K562 (cell line): ENCODE data around the gene FAM43B. TPM values are rescaled to one million over a fixed set of nuclear protein-coding genes. Genes with fewer than 3 reads are reported as not detected.

ENCODE experiments used
- CBFA2T2 ChIP-seq: fragments of 450-650 bp; conservative IDR thresholded peaks from 2 replicates; pipeline ENCODE4 v1.6.1; 2017; ENCODE audit warnings: mild to moderate bottlenecking
- DIDO1 ChIP-seq: fragments of 450-650 bp; IDR thresholded peaks from 2 replicates; pipeline ENCODE4 v1.6.1; 2016; ENCODE audit warnings: low read depth, missing biosample characterization, missing genetic modification characterization
- DPF2 ChIP-seq: fragments of 450-650 bp; IDR thresholded peaks from 2 replicates; pipeline ENCODE4 v1.6.1; 2016
- ELF2 ChIP-seq: fragments of 250-450 bp; sonication (Bioruptor Pico); IDR thresholded peaks from 2 replicates; pipeline ENCODE4 v1.5.0; 2021; ENCODE audit warnings: mild to moderate bottlenecking
- KLF16 ChIP-seq: IDR thresholded peaks from 2 replicates; pipeline ENCODE4 v1.6.1; 2016; ENCODE audit warnings: antibody characterized with exemption
- PHB ChIP-seq: fragments of 250-450 bp; sonication (Bioruptor Pico); IDR thresholded peaks from 2 replicates; pipeline ENCODE4 v1.5.0; 2021
- POLR2B ChIP-seq: fragments of 450-650 bp; IDR thresholded peaks from 2 replicates; pipeline ENCODE4 v1.6.1; 2018; ENCODE audit warnings: low read depth; ENCODE audit not compliant: partially characterized antibody
- RBFOX2 ChIP-seq: fragments of 200-400 bp; formaldehyde crosslinking; IDR thresholded peaks from 2 replicates; pipeline ENCODE4 v1.6.1; 2017; ENCODE audit warnings: low read depth, mild to moderate bottlenecking, low read length, moderate library complexity
- SRF ChIP-seq, 2 experiments: fragments of 250-450, 450-650 bp in 1 of 2; sonication (Bioruptor Pico) in 1 of 2; sonication (generic) in 1 of 2; formaldehyde crosslinking; IDR thresholded peaks; 2 replicates each; pipeline versions ENCODE4 v1.5.0 to v1.5.1; 2020 to 2022; ENCODE audit warnings: mild to moderate bottlenecking in 1 of 2, missing genetic modification reagents in 1 of 2
- TCFL5 ChIP-seq: fragments of 250-450 bp; sonication (Bioruptor Pico); conservative IDR thresholded peaks from 2 replicates; pipeline ENCODE4 v1.6.1; 2021; ENCODE audit warnings: mild to moderate bottlenecking, moderate library complexity, matching md5 sums
- TRIM24 ChIP-seq, 2 experiments: fragments of 450-650 bp; IDR thresholded peaks; 2 replicates each; pipeline ENCODE4 v1.6.1; 2016
- ZNF311 ChIP-seq: fragments of 250-450 bp; sonication (Bioruptor Pico); IDR thresholded peaks from 2 replicates; pipeline ENCODE4 v1.4.0; 2020; ENCODE audit warnings: mild to moderate bottlenecking, moderate library complexity
- ZNF583 ChIP-seq: fragments of 250-450 bp; sonication (Bioruptor Pico); IDR thresholded peaks from 2 replicates; pipeline ENCODE4 v1.4.0; 2020
- polyA plus RNA-seq, 8 experiments: library from polyadenylated mRNA; depleted of rRNA in 4 of 8; stranded (reverse) in 5 of 8; unstranded in 3 of 8; fragments of >200 nt; fragmentation: Nextera tagmentation in 2 of 8; fragmentation: Illumina TruSeq in 1 of 8; extraction: Ambion mirVana in 2 of 8; extraction: Trizol in 1 of 8; gene quantifications; 2 replicates each; pipeline versions ENCODE4 v1.2.1 to v1.2.3, GENCODE V29; 2011 to 2014; ENCODE audit warnings: inconsistent platforms in 1 of 8, missing spikeins in 1 of 8
- total RNA-seq, 7 experiments: library from RNA; depleted of rRNA in 6 of 7; stranded (reverse); fragments of >200 nt in 6 of 7; fragmentation: Illumina TruSeq in 2 of 7; extraction: Trizol in 2 of 7; gene quantifications; 2 replicates each; pipeline versions ENCODE4 v1.2.1 to v1.2.3, GENCODE V29; 2011 to 2021; ENCODE audit warnings: low replicate concordance in 1 of 7
- TF ChIP-seq, protein P1 (sequence below): sonication (generic); formaldehyde crosslinking; IDR thresholded peaks from 2 replicates; pipeline ENCODE4 v1.8.1; 2023; ENCODE audit warnings: missing genetic modification reagents, mild to moderate bottlenecking, borderline replicate concordance
- TF ChIP-seq, protein P2 (sequence below): fragments of 250-450 bp; sonication (Bioruptor Pico); IDR thresholded peaks from 2 replicates; pipeline ENCODE4 v1.8.0; 2022; ENCODE audit warnings: inconsistent platforms
- TF ChIP-seq, protein P3 (sequence below): fragments of 250-450 bp; sonication (Bioruptor Pico); IDR thresholded peaks from 2 replicates; pipeline ENCODE4 v1.8.0; 2021; ENCODE audit warnings: borderline replicate concordance, mild to moderate bottlenecking, moderate library complexity; ENCODE audit not compliant: poor library complexity, severe bottlenecking
- TF ChIP-seq, protein P4 (sequence below): IDR thresholded peaks from 3 replicates; pipeline ENCODE4 v1.6.1; 2011; ENCODE audit warnings: borderline replicate concordance, mild to moderate bottlenecking, moderate library complexity; ENCODE audit not compliant: insufficient read length; ENCODE audit errors: extremely low read depth

FAM43B gene
- total and polyA plus RNA-seq, 9 of the 15 experiments (the other 6 are each of a cell fraction or from before 2014, with no cell fraction given) = not detected

DNA sequence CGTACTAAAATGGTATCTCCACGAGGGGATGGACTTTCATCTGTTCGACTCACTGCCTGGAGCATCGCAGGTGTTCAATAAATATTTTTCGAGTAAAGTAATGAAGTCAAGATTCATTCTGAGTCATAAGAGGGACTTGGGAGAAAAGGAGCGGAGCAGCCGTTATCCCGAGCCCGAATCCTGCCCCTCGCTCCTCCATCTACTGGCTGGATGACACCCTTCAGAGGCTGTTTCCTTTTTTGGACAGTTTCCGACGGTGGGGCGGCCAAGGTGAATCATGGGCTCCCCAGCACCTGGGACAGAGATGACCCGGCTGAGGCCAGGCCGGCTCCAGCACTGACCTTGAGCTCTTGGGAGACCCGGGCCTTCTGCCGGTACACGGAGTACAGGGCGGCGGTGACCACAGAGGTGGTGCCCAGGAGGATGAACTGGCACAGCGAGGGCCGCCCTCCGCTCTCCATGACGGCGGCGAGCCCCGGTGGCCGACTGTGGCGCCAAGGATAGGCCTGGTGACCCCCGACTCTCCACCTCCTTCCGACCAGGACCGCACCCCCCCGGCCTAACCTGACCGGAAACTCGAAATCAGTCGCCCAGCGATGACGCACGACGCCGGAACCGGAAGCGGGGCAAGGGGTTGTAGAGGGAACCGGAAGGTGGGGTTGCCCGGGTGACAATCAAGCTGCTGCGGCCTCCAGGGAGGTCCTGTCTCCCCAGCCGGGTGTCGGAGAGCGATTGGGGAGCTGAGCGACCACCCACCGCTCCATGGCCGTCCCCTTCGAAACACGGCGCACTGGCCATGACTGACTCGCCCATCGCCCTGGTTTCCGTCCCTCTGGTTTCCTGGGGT is 44.6 kb upstream of the FAM43B start, which contains the start of gene MUL1 (continued):
- TF ChIP-seq TRIM24 (IDR thresholded peaks at IDR 0.05) = peak in 1 of 2 experiments; percentile 64; a peak in 2 of 4 replicates
- TF ChIP-seq POLR2B = peak; percentile 62
- TF ChIP-seq SRF (CRISPR knock-in tag; IDR thresholded peaks at IDR 0.05) = no peak; a peak in 2 of 4 replicates
- TF ChIP-seq CBFA2T2 = no peak
- peak; percentile 90 for TF ChIP-seq DIDO1
- no peak for TF ChIP-seq TCFL5
- TF ChIP-seq ELF2 = peak; percentile 83
- no peak for TF ChIP-seq ZNF311 (CRISPR knock-in tag)
- TF ChIP-seq, protein P1, sequence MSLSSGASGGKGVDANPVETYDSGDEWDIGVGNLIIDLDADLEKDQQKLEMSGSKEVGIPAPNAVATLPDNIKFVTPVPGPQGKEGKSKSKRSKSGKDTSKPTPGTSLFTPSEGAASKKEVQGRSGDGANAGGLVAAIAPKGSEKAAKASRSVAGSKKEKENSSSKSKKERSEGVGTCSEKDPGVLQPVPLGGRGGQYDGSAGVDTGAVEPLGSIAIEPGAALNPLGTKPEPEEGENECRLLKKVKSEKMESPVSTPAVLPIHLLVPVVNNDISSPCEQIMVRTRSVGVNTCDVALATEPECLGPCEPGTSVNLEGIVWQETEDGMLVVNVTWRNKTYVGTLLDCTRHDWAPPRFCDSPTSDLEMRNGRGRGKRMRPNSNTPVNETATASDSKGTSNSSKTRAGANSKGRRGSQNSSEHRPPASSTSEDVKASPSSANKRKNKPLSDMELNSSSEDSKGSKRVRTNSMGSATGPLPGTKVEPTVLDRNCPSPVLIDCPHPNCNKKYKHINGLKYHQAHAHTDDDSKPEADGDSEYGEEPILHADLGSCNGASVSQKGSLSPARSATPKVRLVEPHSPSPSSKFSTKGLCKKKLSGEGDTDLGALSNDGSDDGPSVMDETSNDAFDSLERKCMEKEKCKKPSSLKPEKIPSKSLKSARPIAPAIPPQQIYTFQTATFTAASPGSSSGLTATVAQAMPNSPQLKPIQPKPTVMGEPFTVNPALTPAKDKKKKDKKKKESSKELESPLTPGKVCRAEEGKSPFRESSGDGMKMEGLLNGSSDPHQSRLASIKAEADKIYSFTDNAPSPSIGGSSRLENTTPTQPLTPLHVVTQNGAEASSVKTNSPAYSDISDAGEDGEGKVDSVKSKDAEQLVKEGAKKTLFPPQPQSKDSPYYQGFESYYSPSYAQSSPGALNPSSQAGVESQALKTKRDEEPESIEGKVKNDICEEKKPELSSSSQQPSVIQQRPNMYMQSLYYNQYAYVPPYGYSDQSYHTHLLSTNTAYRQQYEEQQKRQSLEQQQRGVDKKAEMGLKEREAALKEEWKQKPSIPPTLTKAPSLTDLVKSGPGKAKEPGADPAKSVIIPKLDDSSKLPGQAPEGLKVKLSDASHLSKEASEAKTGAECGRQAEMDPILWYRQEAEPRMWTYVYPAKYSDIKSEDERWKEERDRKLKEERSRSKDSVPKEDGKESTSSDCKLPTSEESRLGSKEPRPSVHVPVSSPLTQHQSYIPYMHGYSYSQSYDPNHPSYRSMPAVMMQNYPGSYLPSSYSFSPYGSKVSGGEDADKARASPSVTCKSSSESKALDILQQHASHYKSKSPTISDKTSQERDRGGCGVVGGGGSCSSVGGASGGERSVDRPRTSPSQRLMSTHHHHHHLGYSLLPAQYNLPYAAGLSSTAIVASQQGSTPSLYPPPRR = no peak
- no peak for TF ChIP-seq ZNF583 (CRISPR knock-in tag)
- TF ChIP-seq, protein P2, sequence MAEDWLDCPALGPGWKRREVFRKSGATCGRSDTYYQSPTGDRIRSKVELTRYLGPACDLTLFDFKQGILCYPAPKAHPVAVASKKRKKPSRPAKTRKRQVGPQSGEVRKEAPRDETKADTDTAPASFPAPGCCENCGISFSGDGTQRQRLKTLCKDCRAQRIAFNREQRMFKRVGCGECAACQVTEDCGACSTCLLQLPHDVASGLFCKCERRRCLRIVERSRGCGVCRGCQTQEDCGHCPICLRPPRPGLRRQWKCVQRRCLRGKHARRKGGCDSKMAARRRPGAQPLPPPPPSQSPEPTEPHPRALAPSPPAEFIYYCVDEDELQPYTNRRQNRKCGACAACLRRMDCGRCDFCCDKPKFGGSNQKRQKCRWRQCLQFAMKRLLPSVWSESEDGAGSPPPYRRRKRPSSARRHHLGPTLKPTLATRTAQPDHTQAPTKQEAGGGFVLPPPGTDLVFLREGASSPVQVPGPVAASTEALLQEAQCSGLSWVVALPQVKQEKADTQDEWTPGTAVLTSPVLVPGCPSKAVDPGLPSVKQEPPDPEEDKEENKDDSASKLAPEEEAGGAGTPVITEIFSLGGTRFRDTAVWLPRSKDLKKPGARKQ (CRISPR knock-in tag) = no peak
- TF ChIP-seq RBFOX2 = peak; percentile 90
- TF ChIP-seq, protein P3, sequence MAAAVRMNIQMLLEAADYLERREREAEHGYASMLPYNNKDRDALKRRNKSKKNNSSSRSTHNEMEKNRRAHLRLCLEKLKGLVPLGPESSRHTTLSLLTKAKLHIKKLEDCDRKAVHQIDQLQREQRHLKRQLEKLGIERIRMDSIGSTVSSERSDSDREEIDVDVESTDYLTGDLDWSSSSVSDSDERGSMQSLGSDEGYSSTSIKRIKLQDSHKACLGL (CRISPR knock-in tag) = no peak
- peak; percentile 71; the same call in 1 of the 2 replicates for TF ChIP-seq PHB (CRISPR knock-in tag)
- TF ChIP-seq KLF16 = no peak
- TF ChIP-seq, protein P4, sequence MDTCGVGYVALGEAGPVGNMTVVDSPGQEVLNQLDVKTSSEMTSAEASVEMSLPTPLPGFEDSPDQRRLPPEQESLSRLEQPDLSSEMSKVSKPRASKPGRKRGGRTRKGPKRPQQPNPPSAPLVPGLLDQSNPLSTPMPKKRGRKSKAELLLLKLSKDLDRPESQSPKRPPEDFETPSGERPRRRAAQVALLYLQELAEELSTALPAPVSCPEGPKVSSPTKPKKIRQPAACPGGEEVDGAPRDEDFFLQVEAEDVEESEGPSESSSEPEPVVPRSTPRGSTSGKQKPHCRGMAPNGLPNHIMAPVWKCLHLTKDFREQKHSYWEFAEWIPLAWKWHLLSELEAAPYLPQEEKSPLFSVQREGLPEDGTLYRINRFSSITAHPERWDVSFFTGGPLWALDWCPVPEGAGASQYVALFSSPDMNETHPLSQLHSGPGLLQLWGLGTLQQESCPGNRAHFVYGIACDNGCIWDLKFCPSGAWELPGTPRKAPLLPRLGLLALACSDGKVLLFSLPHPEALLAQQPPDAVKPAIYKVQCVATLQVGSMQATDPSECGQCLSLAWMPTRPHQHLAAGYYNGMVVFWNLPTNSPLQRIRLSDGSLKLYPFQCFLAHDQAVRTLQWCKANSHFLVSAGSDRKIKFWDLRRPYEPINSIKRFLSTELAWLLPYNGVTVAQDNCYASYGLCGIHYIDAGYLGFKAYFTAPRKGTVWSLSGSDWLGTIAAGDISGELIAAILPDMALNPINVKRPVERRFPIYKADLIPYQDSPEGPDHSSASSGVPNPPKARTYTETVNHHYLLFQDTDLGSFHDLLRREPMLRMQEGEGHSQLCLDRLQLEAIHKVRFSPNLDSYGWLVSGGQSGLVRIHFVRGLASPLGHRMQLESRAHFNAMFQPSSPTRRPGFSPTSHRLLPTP = no peak
- TF ChIP-seq DPF2 = 0 out of 2 replicates have a peak, but pooled peaks have one; percentile 31
